Prostate gland (tissue), 2 donors: Measurements from ENCODE around the gene SMYD1.

Experiments used
- CTCF ChIP-seq, 4 experiments: fragments of 200-600 bp in 2 of 4; fragments of 450-650 bp in 2 of 4; sonication (generic) in 2 of 4; IDR thresholded peaks; 1 replicate in 3 of 4; 2 replicates in 1 of 4; pipeline ENCODE4 v1.5.1; 2016 to 2019; ENCODE audit warnings: antibody characterized with exemption in 4 of 4, mild to moderate bottlenecking in 2 of 4, moderate library complexity in 2 of 4
- POLR2A ChIP-seq: fragments of 450-650 bp; IDR thresholded peaks from one replicate; pipeline ENCODE4 v1.6.1; 2016; ENCODE audit warnings: antibody characterized with exemption, mild to moderate bottlenecking
- POLR2AphosphoS5 ChIP-seq: sonication (generic); formaldehyde crosslinking; IDR thresholded peaks from one replicate; pipeline ENCODE4 v1.6.1; 2017; ENCODE audit warnings: antibody characterized with exemption

- no peak for TF ChIP-seq CTCF (IDR thresholded peaks at IDR 0.05)
- no peak for TF ChIP-seq POLR2A
- TF ChIP-seq POLR2AphosphoS5: no peak
Measured at GRCh38 chr2:88127638-88127887, 59.9 kb downstream of the SMYD1 start.
